HEK293T (cell line): ENCODE results near the gene FASTKD1.

ENCODE experiments used
- ARNT ChIP-seq: fragments of 450-650 bp; IDR thresholded peaks from 2 replicates; pipeline ENCODE4 v1.6.1; 2017; ENCODE audit warnings: mild to moderate bottlenecking
- BHLHE40 ChIP-seq: fragments of 450-650 bp; IDR thresholded peaks from 2 replicates; pipeline ENCODE4 v1.6.1; 2016; ENCODE audit warnings: mild to moderate bottlenecking, moderate library complexity, borderline replicate concordance
- ELF4 ChIP-seq: fragments of 450-650 bp; IDR thresholded peaks from 2 replicates; pipeline ENCODE4 v1.6.1; 2017; ENCODE audit warnings: antibody characterized with exemption
- FOXA1 ChIP-seq: fragments of 450-650 bp; IDR thresholded peaks from 2 replicates; pipeline ENCODE4 v1.6.1; 2016; ENCODE audit warnings: mild to moderate bottlenecking
- SP1 ChIP-seq: fragments of 450-650 bp; IDR thresholded peaks from 2 replicates; pipeline ENCODE4 v1.6.1; 2017
- TARDBP ChIP-seq: fragments of 450-650 bp; IDR thresholded peaks from 2 replicates; pipeline ENCODE4 v1.6.1; 2016
- ZNF384 ChIP-seq: fragments of 450-650 bp; IDR thresholded peaks from 2 replicates; pipeline ENCODE4 v1.6.1; 2016

GRCh38 chr2:169525434-169525833 is 48.2 kb downstream of the FASTKD1 start:
- TF ChIP-seq FOXA1 = no peak
- no peak for TF ChIP-seq ARNT
- TF ChIP-seq ZNF384 = no peak
- TF ChIP-seq TARDBP = no peak
- no peak for TF ChIP-seq BHLHE40
- no peak for TF ChIP-seq ELF4
- TF ChIP-seq SP1 = no peak
